GM19467 (cell line): ENCODE results near the gene POLN.
A peak's percentile ranks its signal among the peaks of the same experiment; 100 is the strongest.

Source experiments
- ATAC-seq: cut with Tn5 transposase; IDR thresholded peaks from one replicate; pipeline ENCODE4 v1.9.1; 2021; ENCODE audit warnings: mild to moderate bottlenecking, moderate library complexity; ENCODE audit not compliant: unreplicated experiment

POLN gene

GRCh38 chr4:2264481-2265041 lies 22.6 kb upstream of the POLN start:
- ATAC-seq: no peak

- no peak for ATAC-seq
Observed at GRCh38 chr4:2263926-2264321, 22.0 kb upstream of the POLN start.

- no peak for ATAC-seq
Observed at GRCh38 chr4:2262944-2263250, 21.0 kb upstream of the POLN start.

DNA sequence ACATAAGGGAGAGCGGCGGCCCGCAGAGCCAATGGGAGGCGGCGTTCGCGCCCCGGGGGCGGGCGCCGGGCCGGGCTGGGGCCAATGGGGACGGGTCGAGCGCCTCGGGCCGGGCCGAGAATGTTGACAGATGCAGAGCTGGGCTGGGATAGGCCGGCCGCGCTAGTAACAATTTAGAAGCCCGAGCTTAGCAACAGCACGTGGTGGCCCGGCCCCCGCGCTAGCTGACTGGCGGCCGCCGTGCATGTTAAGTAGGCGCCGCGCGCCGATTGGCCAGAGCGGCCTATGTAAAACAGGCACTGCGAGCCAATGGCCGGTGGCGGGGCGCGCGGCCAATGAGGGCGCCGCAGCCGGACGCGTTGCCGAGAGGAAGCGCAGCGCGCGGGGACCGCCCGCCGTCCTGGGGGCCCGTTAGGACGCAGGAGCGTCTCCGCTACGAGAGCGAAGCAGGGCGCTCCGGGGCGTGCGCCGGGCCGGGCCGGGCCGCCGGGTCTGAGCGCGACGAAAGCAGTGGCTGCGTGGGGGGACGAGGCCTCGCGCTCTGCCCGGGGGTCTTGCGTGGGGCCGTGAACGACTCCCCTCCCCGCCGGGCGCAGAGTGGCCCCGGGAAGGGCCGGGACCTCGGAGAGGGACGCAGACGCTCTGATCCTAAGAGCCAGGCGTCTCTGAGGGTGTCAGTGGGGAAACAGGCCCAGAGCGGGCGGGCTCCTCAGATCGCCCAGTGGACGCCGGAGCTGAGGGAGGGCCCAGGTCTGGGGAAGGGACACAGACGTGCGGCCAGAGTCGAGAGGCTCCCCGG lies 20.4 kb upstream of the POLN start:
- ATAC-seq: peak; percentile 86

DNA sequence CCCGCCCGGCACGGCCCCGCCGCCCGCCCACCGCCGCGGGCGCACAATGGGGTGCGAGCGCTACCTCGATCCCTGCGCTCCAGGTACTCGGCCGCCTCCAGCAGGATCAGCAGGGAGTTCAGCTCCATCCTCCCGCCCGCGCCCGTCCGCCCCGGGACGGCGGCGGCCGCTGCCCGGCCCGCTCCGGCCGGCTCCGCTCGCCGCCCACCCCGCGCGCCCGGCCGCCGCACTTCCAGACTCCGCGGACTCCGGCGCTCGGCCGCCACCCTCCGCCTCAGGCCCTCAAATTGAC lies 19.9 kb upstream of the POLN start, which contains the start of gene MXD4:
MXD4 (minus strand) TSS at position 257 of the 292 bp plus-strand sequence; CDS start at position 128, 129 bp downstream.
- ATAC-seq: peak; percentile 0

GRCh38 chr4:2261110-2261852 lies 19.4 kb upstream of the POLN start:
- no peak for ATAC-seq

- ATAC-seq: no peak
Observed at GRCh38 chr4:2260344-2261109, 18.6 kb upstream of the POLN start.

DNA sequence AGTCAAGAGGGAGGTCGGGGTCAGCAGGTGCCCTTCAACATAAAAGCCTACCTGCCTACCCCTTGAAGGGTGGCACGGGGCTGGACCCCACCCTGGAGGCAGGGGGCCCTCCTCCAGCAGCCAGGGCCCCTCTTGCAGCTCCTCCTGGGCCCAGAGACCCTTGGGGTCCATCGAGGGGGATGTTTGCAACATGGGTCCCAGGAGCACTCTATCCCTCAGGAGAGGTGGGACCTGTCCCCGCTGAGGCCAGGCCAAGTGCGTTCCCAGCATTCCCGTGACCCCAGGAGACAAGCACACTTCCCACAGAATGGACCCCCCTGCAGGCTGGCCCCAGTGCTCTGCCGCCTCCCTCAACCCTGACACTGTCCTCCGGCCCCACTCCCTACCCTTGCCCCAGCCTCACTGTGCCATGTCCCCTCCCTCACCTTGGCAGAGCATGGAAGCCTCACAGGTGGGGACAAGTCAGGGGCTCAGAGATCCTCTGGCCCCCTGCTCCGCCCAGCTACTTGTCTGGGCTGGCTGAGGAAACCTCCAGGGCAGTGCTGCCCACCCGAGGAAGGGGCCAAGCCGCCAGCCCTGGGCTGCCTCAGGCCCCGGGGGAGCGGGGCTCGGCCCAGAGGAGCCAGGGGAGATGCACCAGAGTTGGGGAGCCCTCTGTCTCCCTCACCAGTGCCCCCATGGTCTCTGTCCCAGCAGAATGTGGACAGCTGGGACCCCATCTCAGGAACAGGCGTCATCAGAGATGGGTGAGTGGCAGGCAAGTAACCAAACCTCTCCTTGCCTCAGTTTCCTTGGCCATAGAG lies 17.8 kb upstream of the POLN start:
- no peak for ATAC-seq

GRCh38 chr4:2259036-2259540 lies 17.2 kb upstream of the POLN start:
- ATAC-seq: no peak

DNA sequence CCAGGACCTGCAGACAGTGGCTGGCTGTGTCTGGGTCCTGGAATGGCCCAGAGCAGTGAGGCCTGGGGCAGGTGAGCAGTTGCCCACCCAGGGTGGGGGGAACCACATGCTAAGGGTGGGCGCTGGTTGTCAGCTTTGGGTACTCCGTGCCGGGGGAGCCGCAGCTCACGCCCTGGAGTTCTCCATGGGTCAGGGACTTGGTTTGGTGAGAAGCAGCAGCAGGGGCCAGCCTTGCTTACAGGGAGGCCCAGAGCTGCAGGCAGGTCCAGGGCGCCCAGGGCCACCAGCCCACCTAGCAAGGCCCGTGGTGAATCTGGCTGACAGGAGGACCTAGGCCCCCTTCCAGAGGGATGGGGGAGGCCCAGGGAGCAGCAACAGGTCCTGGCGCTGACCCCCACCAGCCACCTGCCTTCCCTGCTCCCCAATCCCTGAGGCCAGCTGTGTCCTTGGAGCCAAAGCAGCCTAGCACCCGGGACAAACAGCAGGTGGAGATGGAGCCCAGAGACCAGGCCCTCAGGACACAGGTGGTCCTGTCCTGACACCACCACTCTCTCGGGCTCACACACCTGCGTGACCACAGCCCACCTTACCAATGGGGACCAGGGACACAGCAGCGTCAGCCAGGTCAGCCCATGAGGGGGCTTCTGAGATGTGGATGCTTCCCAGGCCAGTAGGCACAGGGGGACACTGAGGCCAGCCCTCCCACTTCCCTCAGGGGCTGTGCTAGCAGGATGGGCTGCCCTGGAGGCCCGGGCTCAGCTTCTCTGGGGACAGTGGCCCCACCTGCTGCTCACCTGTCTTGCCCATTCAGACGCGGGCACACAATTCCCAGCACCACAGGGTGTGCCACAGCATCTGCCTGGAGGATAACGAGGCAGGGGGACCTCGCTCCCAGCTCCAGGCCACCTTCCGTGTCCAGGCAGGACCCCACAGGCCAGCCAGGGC lies 16.4 kb upstream of the POLN start:
- no peak for ATAC-seq

DNA sequence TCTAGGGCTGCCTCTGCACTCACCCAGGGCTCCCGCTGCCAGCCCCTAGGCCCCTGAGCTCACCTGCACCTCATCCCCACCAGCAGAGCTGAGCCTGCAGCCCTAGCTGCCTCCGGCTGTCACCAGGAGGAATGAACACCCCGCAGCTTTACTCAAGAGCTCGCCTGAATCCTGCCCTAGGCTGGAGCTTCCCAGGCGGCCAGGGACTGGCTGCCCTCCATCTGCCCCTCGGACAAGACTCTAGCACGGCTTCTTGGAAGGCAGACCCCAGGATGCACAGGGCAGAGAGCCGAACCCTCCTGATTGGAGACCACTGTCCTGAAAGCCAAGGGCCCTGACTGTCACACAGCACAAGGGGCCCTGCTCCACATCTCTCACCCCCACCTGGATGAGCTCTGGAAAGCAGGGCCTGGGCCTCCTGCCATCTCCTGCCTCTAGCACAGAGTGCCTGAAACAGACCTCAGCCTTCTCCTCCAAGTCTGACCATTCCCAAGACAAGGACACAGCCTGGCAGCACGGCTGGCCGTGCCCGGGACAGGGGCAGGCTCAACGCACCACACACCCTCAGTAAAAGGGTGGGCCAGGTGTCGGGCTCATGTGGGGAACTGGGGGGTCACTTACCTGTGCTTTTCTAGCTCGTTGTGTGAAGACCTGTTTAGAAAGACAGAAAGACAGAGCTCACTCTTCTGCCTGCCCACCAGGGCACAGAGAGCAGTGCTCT lies 15.6 kb upstream of the POLN start:
- ATAC-seq: no peak

DNA sequence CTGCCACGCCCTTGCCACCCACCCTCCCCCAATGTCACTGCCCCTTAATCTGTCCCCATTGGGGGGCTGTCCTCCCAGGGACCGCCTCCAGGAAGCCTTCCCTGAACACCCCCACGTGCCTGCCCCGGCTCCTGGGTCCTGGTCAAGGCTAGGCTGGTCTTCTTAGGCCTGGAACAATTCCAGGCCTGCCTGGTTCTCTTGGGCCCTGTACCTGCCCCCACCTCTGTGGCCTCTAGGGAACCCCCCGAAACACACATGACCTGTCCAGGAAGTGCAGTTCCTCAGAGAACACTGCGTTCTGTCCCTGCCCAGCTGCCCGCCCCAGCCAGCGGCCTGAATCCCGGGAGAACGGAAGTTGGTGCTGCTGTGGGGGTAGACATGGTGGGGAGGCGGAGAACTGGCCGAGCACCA lies 14.9 kb upstream of the POLN start:
- ATAC-seq: no peak

- ATAC-seq: no peak
Observed at GRCh38 chr4:2256156-2256731, 14.3 kb upstream of the POLN start.

- no peak for ATAC-seq
Observed at GRCh38 chr4:2255501-2256155, 13.7 kb upstream of the POLN start.

GRCh38 chr4:2254665-2255500 lies 13.0 kb upstream of the POLN start:
- ATAC-seq: no peak

- no peak for ATAC-seq
Observed at GRCh38 chr4:2253160-2254084, 11.5 kb upstream of the POLN start.
